Astrocyte (in vitro differentiated cells and primary cell): ENCODE measurements around the gene TCP11L1.

Experiments
- EZH2 ChIP-seq: IDR thresholded peaks from 2 replicates; pipeline ENCODE4 v1.6.1; 2012; ENCODE audit warnings: mild to moderate bottlenecking, low read length, inconsistent platforms; ENCODE audit not compliant: insufficient read depth
- TF ChIP-seq, protein P1 (sequence below): IDR thresholded peaks from 2 replicates; pipeline ENCODE4 v1.5.1; 2011; ENCODE audit warnings: low read depth, mild to moderate bottlenecking, inconsistent platforms, low read length, moderate library complexity; ENCODE audit not compliant: insufficient read depth

DNA sequence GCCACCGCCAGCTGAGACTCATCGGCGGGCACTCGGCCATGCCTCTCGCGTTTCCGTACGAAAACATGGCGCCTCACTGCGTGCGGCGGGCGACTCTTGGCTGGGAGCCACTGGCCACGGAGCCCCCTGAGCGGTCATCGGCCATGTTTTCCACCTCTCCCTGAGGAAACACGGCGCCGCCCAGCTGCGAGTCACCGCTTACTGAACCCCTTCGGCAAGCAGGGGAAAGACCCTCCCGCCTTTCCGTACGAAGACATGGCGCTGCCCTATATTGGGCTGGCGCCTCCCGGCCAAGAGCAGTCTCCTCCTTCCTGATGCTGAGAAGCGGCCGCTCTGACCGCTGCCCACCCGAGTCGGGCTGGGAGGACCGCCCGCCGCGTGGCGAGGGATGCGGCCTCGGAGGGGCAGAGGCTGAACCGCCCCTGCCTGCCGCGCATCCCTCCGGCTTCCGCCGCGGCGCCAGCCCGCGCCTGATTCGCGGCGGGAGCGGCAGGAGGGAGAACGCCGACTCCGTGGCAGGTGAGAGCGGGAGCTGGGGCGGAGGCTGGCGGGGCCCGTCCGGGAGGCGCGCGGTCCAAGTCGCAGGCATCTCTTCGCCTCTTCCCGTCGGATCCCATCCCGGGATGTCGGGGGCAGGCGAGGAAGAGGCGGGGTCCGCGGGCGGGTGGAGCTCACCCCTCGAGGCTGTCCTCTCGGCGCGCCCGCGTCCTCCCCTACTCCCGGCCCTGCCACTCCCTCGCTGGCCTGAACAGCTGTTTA, at the start of gene TCP11L1:
- TF ChIP-seq, protein P1, sequence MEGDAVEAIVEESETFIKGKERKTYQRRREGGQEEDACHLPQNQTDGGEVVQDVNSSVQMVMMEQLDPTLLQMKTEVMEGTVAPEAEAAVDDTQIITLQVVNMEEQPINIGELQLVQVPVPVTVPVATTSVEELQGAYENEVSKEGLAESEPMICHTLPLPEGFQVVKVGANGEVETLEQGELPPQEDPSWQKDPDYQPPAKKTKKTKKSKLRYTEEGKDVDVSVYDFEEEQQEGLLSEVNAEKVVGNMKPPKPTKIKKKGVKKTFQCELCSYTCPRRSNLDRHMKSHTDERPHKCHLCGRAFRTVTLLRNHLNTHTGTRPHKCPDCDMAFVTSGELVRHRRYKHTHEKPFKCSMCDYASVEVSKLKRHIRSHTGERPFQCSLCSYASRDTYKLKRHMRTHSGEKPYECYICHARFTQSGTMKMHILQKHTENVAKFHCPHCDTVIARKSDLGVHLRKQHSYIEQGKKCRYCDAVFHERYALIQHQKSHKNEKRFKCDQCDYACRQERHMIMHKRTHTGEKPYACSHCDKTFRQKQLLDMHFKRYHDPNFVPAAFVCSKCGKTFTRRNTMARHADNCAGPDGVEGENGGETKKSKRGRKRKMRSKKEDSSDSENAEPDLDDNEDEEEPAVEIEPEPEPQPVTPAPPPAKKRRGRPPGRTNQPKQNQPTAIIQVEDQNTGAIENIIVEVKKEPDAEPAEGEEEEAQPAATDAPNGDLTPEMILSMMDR, result no peak
- no peak for TF ChIP-seq EZH2
